GM08714 (cell line): ENCODE data around the gene ANKFN1.

ENCODE experiments used
- H3K4me3 ChIP-seq: fragments of 200-500 bp; sonication (Bioruptor generic); 2 replicates; pipeline ENCODE4 v1.5.1; 2014; ENCODE audit warnings: mild to moderate bottlenecking, low read length, inconsistent platforms
- ZNF274 ChIP-seq: IDR thresholded peaks from 2 replicates; pipeline ENCODE4 v1.6.1; 2012; ENCODE audit warnings: mild to moderate bottlenecking, low read depth, low read length

The ANKFN1 gene

DNA sequence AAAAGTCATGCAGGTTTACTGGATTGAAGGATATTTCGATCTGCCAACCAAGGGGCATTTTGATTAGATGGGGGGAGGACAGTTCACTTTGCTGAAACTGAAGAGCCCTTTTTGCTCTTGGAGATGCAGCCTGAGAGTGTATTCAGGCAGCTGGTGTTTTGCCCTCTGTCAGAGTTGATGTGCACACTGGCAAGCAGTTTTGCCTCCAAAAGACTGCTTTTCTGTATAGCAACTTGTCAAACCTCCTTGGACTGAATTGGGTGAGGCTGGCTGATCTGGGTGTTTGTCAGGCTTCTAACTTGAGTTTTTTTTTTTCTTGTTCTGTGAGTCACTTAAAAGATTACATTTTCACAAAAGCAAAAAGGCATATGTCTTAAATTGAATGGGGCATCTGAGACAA, 22.6 kb upstream of the ANKFN1 start:
- H3K4me3 ChIP-seq, result no peak overlapping the region
- TF ChIP-seq ZNF274, result no peak

GRCh38 chr17:56131431-56131830, 21.8 kb upstream of the ANKFN1 start:
- H3K4me3 ChIP-seq, result no peak overlapping the region
- TF ChIP-seq ZNF274, result no peak

GRCh38 chr17:56136301-56136700, 17.0 kb upstream of the ANKFN1 start:
- H3K4me3 ChIP-seq, result no peak overlapping the region
- no peak for TF ChIP-seq ZNF274

GRCh38 chr17:56141046-56141839, 12.0 kb upstream of the ANKFN1 start:
- H3K4me3 ChIP-seq, result no peak overlapping the region
- no peak for TF ChIP-seq ZNF274

DNA sequence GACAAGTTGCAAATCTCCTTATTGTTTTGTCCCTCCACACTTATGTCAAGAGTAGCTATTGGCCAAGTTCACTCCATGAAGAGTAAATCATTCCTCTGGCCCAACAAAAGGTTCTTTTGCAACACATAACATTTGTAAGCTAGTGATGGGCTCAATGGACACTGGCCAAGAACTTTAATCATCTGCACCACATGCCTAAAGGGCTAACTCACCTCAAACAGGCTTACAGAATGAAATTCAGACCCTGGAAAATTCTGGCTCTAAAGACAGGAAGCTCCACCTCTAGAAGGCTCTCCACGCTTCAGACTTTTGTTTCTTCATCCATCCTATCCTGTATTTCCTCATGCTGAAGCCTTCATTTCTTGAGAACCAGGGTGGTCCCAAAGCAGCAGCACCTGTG, 10.9 kb upstream of the ANKFN1 start:
- no peak for TF ChIP-seq ZNF274
- no peak overlapping the region for H3K4me3 ChIP-seq

DNA sequence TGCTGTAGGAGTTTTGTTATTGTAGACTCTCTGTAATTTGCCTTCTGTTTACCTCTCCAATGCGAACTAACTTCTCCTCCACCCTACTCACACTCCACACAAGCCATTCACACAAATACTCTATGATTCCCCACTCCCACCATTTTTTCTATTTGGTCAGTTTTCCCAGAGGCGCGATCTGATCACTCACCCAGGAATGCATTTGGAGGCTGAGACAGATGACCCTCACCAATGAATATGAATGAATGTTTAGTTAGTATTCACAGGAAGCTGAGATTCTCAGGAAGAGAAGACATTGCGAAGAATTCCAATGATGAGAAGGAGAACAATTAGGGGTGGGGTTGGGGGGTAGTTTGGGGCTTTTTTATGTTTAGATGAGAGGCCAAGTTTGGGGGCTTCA, 10.5 kb upstream of the ANKFN1 start:
- no peak for TF ChIP-seq ZNF274
- H3K4me3 ChIP-seq, result no peak overlapping the region

DNA sequence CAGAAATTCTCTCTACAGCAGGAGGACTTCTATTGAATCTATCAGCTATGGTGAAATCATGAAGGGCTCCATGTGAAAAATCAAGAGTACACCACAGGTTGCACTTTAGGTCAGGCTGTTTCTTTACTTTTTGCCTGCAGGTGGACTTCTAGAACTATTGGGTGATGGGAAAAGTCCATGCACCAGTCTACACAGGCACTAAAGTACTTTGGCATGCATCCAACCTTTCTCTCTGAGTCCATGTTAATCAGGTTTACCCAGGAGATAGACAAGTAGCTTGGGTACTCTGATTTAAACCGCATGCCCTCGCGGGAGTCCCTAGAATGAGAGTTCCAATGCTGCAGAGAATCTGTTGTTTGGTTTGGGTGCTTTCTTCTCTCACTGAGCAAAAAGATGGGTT, 9.1 kb upstream of the ANKFN1 start:
- TF ChIP-seq ZNF274, result no peak
- H3K4me3 ChIP-seq, result no peak overlapping the region

GRCh38 chr17:56146534-56146933, 6.7 kb upstream of the ANKFN1 start:
- no peak for TF ChIP-seq ZNF274
- H3K4me3 ChIP-seq, result no peak overlapping the region

- TF ChIP-seq ZNF274, result no peak
- no peak overlapping the region for H3K4me3 ChIP-seq
These were observed 4.9 kb upstream of the ANKFN1 start for GRCh38 chr17:56148333-56148732.

GRCh38 chr17:56149266-56150036, 3.8 kb upstream of the ANKFN1 start:
- no peak for TF ChIP-seq ZNF274
- H3K4me3 ChIP-seq, result no peak overlapping the region

DNA sequence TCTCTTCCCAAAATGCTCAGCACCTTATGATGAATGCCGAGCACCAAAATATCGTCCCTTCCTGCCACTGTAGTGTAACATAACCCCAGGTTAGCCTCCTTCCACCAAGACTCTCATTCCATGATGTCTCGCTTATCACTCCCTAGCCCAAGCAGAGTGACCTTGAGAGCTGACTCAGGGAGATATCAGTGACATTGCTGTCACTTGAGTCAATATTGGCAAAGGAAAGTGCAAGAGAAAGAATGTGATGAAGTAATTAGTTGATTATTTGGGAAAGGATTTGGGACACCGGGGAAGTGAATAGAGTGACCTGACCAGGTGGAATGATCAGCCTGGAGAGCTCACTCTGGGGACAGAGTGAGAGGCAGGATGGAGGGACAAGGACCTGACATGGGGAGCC, 2.6 kb upstream of the ANKFN1 start:
- no peak overlapping the region for H3K4me3 ChIP-seq
- TF ChIP-seq ZNF274, result no peak

GRCh38 chr17:56157845-56158244, 4.6 kb downstream of the ANKFN1 start:
- no peak for TF ChIP-seq ZNF274

GRCh38 chr17:56158344-56158743, 5.1 kb downstream of the ANKFN1 start:
- no peak for TF ChIP-seq ZNF274
- no peak overlapping the region for H3K4me3 ChIP-seq

More at GRCh38 chr17:56157845-56158244, 4.6 kb downstream of the ANKFN1 start:
- H3K4me3 ChIP-seq, result no peak overlapping the region

DNA sequence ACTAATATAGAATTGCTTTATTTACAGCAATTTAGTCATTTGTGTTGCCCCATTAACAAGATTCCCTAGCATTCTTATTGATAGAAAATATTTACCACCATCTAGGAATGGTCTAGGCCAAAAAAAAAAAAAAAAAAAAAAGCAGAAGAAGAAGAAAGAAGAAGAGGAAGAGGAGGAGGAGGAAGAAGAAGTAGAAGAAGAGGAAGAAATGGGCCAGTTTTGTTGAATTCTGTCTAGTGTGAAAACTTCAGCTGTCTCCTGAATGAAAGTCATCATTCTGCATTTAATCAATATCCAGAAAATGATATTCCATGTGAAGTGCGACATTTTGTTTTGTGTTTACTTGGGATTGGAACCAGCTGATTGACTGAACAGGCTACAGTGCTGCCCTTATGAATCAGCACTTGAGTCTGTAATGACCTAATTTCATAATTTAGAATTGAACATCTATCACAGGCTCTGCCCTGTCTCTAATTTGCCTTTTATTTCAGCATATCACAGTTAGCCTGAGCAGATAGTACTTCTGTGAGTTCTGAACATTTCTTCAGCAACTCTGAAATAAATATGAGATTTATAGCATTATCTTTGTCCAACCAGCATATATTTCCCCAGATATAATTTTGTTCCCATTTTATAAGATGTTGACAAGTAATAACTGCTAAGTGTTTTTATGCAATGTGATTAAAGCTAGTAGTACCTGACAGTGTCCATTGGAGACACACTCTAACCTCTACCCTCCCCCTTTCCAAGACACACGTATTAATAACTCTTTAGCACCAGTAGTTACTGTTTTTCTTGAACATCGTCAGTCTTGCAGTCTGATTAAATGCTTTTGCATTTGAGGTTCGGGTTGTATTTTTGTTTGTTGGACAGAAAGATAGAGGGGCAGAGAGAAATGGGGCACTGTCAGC, 5.9 kb downstream of the ANKFN1 start:
- no peak overlapping the region for H3K4me3 ChIP-seq
- no peak for TF ChIP-seq ZNF274
